ENCODE results near the gene CDH15.

Gene CDH15

GRCh38 chr16:89200850-89201411 lies 29.4 kb downstream of the CDH15 start:
- no peak for DNase-seq (ENCODE audit: low read depth)
- no peak overlapping the region for H3K4me3 ChIP-seq (ENCODE audit: low read depth, low read length)

GRCh38 chr16:89201439-89202377 lies 30.2 kb downstream of the CDH15 start:
- no peak overlapping the region for H3K4me3 ChIP-seq (ENCODE audit: low read depth, low read length)
- no peak for DNase-seq (ENCODE audit: low read depth)
- no peak for TF ChIP-seq CTCF (IDR thresholded peaks at IDR 0.05; ENCODE audit: low read depth, low read length, missing control alignments)

More at GRCh38 chr16:89200850-89201411, 29.4 kb downstream of the CDH15 start:
- TF ChIP-seq CTCF (IDR thresholded peaks at IDR 0.05; ENCODE audit: low read depth, low read length, missing control alignments) = no peak

GRCh38 chr16:89202422-89203215 lies 31.1 kb downstream of the CDH15 start:
- TF ChIP-seq CTCF (IDR thresholded peaks at IDR 0.05; ENCODE audit: low read depth, low read length, missing control alignments) = no peak
- no peak for DNase-seq (ENCODE audit: low read depth)
- no peak overlapping the region for H3K4me3 ChIP-seq (ENCODE audit: low read depth, low read length)

GRCh38 chr16:89207993-89208392 lies 36.4 kb downstream of the CDH15 start:
- no peak overlapping the region for H3K4me3 ChIP-seq (ENCODE audit: low read depth, low read length)
- TF ChIP-seq CTCF (IDR thresholded peaks at IDR 0.05; ENCODE audit: low read depth, low read length, missing control alignments) = no peak

GRCh38 chr16:89209522-89210044 lies 38.0 kb downstream of the CDH15 start:
- no peak for DNase-seq (ENCODE audit: low read depth)
- H3K4me3 ChIP-seq (ENCODE audit: low read depth, low read length) = no peak overlapping the region
- no peak for TF ChIP-seq CTCF (IDR thresholded peaks at IDR 0.05; ENCODE audit: low read depth, low read length, missing control alignments)

More at GRCh38 chr16:89207993-89208392, 36.4 kb downstream of the CDH15 start:
- DNase-seq (ENCODE audit: low read depth) = no peak

- DNase-seq (ENCODE audit: low read depth) = no peak
- no peak for TF ChIP-seq CTCF (IDR thresholded peaks at IDR 0.05; ENCODE audit: low read depth, low read length, missing control alignments)
- no peak overlapping the region for H3K4me3 ChIP-seq (ENCODE audit: low read depth, low read length)
Measured at GRCh38 chr16:89210165-89210903, 38.8 kb downstream of the CDH15 start.
